ENCODE measurements around the gene MMS19.

MMS19 gene

GRCh38 chr10:97412891-97413304 is 85.3 kb downstream of the MMS19 start:
- no peak for DNase-seq

GRCh38 chr10:97411406-97411805 is 86.8 kb downstream of the MMS19 start:
- no peak for DNase-seq

- DNase-seq, result no peak
Measured at GRCh38 chr10:97408496-97408992, 89.7 kb downstream of the MMS19 start.
